NB4 (cell line): ENCODE data around the gene CUL5.
A peak's percentile ranks its signal among the peaks of the same experiment; 100 is the strongest.
"Not testable (repeated sequence)": the region's sequence is repeated elsewhere in the genome, so short reads cannot be mapped to it uniquely, and the experiment has no call there.

Experiments used
- DNase-seq: peaks from one replicate; pipeline ENCODE4 v3.0.0; 2010; ENCODE audit warnings: low read depth
- H3K4me3 ChIP-seq: one replicate; pipeline ENCODE4 v1.5.1; 2011; ENCODE audit warnings: mild to moderate bottlenecking, low read depth, low read length, moderate library complexity
- CTCF ChIP-seq: IDR thresholded peaks from one replicate; pipeline ENCODE4 v1.5.1; 2012; ENCODE audit warnings: low read depth, low read length
- MYC ChIP-seq: IDR thresholded peaks from 2 replicates; pipeline ENCODE4 v1.6.1; 2011; ENCODE audit warnings: low read depth, low read length
- POLR2A ChIP-seq: IDR thresholded peaks from 2 replicates; pipeline ENCODE4 v1.6.1; 2011; ENCODE audit warnings: mild to moderate bottlenecking; ENCODE audit not compliant: insufficient read length; ENCODE audit errors: extremely low read depth
- TF ChIP-seq, protein P1 (sequence below): IDR thresholded peaks from 2 replicates; pipeline ENCODE4 v1.6.1; 2011; ENCODE audit warnings: low read depth, low read length

CUL5 gene

GRCh38 chr11:108016647-108017046, 7.9 kb downstream of the CUL5 start:
- H3K4me3 ChIP-seq, result no peak overlapping the region
- DNase-seq, result no peak
- no peak for TF ChIP-seq MYC
- TF ChIP-seq CTCF, result no peak
- TF ChIP-seq, protein P1, sequence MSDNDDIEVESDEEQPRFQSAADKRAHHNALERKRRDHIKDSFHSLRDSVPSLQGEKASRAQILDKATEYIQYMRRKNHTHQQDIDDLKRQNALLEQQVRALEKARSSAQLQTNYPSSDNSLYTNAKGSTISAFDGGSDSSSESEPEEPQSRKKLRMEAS, result no peak

DNA sequence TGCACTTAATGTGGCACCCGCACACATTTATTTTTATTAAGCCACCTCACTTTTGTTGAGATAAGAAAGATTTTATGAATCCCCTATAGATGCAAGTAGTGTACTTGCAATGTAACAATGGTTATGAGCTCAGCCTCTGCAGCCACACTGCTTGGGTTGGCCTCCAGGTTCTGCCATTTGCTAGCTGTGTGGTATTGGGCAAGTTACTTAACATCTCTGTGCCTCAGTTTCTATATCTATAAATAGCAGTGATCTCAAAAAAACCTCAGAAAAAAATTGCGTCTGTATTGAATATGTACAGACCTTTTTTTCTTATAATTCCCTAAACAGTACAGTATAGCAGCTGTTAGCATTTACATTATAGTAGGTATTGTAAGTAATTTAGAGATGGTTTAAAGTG, 10.0 kb downstream of the CUL5 start:
- DNase-seq, result no peak
- no peak overlapping the region for H3K4me3 ChIP-seq

GRCh38 chr11:108019870-108020540, 11.3 kb downstream of the CUL5 start:
- no peak overlapping the region for H3K4me3 ChIP-seq
- peak; percentile 55 for DNase-seq
- TF ChIP-seq CTCF, result no peak
- TF ChIP-seq, protein P1, result peak; percentile 26; the same call in 1 of the 2 replicates
- no peak for TF ChIP-seq POLR2A
- no peak for TF ChIP-seq MYC

More for the DNA sequence above, 10.0 kb downstream of the CUL5 start:
- TF ChIP-seq CTCF (no peak), MYC (no peak), POLR2A (no peak)
- TF ChIP-seq, protein P1, result no peak

- DNase-seq, result no peak
Observed at GRCh38 chr11:108025387-108026080, 16.8 kb downstream of the CUL5 start.

GRCh38 chr11:108027057-108027456, 18.4 kb downstream of the CUL5 start:
- peak; percentile 8 for TF ChIP-seq CTCF
- no peak for TF ChIP-seq POLR2A
- peak; percentile 13 for DNase-seq
- H3K4me3 ChIP-seq, result no peak overlapping the region

More at GRCh38 chr11:108025387-108026080, 16.8 kb downstream of the CUL5 start:
- no peak overlapping the region for H3K4me3 ChIP-seq
- TF ChIP-seq CTCF (no peak), MYC (no peak), POLR2A (no peak)
- TF ChIP-seq, protein P1, result no peak

DNA sequence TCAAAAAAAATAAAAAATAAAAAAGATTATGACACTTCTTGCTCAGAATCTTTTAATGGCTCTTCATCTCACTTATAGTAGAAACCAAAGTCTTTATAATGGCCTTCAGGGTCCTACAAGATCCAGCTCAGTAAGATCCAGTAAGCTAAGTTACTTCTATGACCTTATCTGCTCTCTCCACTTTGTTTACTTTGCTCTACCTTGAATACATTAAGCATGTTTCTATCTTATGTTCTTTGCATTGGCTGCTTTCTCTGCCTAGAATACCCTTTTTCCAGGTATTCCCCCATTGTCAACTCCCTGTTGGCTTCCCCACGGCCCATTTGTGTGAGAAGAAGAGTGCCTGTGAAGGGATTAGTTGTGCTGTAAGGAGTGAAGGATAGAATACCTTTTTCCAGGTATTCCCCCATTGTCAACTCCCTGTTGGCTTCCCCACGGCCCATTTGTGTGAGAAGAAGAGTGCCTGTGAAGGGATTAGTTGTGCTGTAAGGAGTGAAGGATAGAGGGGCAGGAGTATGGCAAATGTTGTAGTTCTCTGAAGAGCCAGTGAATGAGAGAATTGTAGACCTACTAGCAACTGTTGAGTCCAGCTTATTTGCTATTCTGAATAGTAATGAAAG, 20.2 kb downstream of the CUL5 start:
- H3K4me3 ChIP-seq, DNase-seq: not testable (repeated sequence)

GRCh38 chr11:108031604-108032003, 22.9 kb downstream of the CUL5 start:
- H3K4me3 ChIP-seq, DNase-seq: not testable (repeated sequence)
